Stimulated activated naive CD4-positive, alpha-beta T cell (primary cell): ENCODE data around the gene NCOR2.

Experiments
- DNase-seq, 6 experiments: peaks; one replicate each; lab custom pipeline; 2025; lab: John Stamatoyannopoulos, UW

The NCOR2 gene

GRCh38 chr12:124566997-124567672, at the start of gene NCOR2:
Gene NCOR2 (minus strand): TSS chr12:124567612. CDS start chr12:124495251, 72,361 bp downstream.
- DNase-seq: peak; percentile 36 to 68 (median 56)

GRCh38 chr12:124616394-124617221, 49.2 kb upstream of the NCOR2 start:
- no peak for DNase-seq

GRCh38 chr12:124614512-124615292, 47.3 kb upstream of the NCOR2 start:
- no peak for DNase-seq

- no peak for DNase-seq
These were observed 45.8 kb upstream of the NCOR2 start for GRCh38 chr12:124613151-124613585.

GRCh38 chr12:124612410-124612680, 44.9 kb upstream of the NCOR2 start:
- DNase-seq: no peak

- no peak for DNase-seq
These were observed 44.4 kb upstream of the NCOR2 start for GRCh38 chr12:124611559-124612409.

GRCh38 chr12:124610629-124611558, 43.5 kb upstream of the NCOR2 start:
- no peak for DNase-seq

- DNase-seq: peak in 1 of 6 experiments; percentile 53
These were observed 42.7 kb upstream of the NCOR2 start for GRCh38 chr12:124610021-124610612.

- peak; percentile 68 to 93 (median 88) for DNase-seq
These were observed 41.9 kb upstream of the NCOR2 start for GRCh38 chr12:124609041-124609989.

GRCh38 chr12:124608450-124608870, 41.0 kb upstream of the NCOR2 start:
- no peak for DNase-seq

- DNase-seq: no peak
These were observed 40.4 kb upstream of the NCOR2 start for GRCh38 chr12:124607681-124608425.

GRCh38 chr12:124605883-124606774, 38.7 kb upstream of the NCOR2 start:
- no peak for DNase-seq

GRCh38 chr12:124605150-124605882, 37.9 kb upstream of the NCOR2 start:
- no peak for DNase-seq

GRCh38 chr12:124604264-124604680, 36.9 kb upstream of the NCOR2 start:
- no peak for DNase-seq

- no peak for DNase-seq
These were observed 36.4 kb upstream of the NCOR2 start for GRCh38 chr12:124603831-124604251.

- DNase-seq: no peak
These were observed 35.7 kb upstream of the NCOR2 start for GRCh38 chr12:124603100-124603541.
